ENCODE results near the gene AGMO. TPM values are rescaled to one million over a fixed set of nuclear protein-coding genes. Genes with fewer than 3 reads are reported as not detected.

The AGMO gene
- total RNA-seq, 4 donors from 2014 or later = 0.11 to 0.55 TPM; not detected in 2

DNA sequence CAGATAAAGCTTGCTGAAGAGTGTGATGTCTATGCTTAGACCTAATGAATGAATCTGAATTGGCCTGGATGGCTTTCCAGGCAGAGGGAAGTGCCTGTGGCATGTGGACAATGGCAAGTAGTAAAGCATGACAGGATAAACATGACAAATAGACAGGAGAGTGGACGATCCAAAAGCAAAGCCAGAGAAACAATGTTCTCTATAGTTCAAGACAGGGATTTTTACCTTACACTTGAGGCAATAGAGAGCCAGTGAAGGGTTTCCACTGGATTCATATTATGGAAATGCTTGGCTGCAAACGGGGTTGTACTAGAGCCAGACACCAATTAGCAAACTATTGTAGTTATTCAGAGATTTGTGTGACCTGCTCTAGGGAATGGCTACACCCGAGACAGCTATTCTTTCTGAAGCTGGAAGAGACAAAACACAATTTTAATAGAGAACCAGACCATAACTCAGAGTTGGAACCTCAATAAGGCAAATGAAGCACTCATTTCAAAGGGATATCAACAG, 2.3 kb downstream of the AGMO start:
- TF ChIP-seq POLR2A (IDR thresholded peaks at IDR 0.05) = no peak
- TF ChIP-seq, protein P1, sequence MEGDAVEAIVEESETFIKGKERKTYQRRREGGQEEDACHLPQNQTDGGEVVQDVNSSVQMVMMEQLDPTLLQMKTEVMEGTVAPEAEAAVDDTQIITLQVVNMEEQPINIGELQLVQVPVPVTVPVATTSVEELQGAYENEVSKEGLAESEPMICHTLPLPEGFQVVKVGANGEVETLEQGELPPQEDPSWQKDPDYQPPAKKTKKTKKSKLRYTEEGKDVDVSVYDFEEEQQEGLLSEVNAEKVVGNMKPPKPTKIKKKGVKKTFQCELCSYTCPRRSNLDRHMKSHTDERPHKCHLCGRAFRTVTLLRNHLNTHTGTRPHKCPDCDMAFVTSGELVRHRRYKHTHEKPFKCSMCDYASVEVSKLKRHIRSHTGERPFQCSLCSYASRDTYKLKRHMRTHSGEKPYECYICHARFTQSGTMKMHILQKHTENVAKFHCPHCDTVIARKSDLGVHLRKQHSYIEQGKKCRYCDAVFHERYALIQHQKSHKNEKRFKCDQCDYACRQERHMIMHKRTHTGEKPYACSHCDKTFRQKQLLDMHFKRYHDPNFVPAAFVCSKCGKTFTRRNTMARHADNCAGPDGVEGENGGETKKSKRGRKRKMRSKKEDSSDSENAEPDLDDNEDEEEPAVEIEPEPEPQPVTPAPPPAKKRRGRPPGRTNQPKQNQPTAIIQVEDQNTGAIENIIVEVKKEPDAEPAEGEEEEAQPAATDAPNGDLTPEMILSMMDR (IDR thresholded peaks at IDR 0.05 in 4 of 5, conservative IDR thresholded peaks at IDR 0.05 in 1 of 5) = no peak
- peak overlapping the region; percentile 34 to 74 (median 61) for H3K27ac ChIP-seq
- no peaks in the 10 kb centered on the region for H3K9me3 ChIP-seq
- no peaks in the 10 kb centered on the region for H3K27me3 ChIP-seq
- peaks cover 0 to 4% of the 10 kb centered on the region in 2 donors for H3K4me1 ChIP-seq
- intact Hi-C loops (cut with DNase I; ENCODE audit: low total_unique reads) (loop anchor here (5.0 to 10.0 kb wide), 2 partner anchors 128 to 505 kb away; partner anchors contain the start of gene MEOX2), in situ Hi-C loops (cut with MboI; ENCODE audit: low sequenced_read_pairs in 4 of 4) (loop anchor here in 2 of 4 donors (10.0 to 25.0 kb wide), 2 partner anchors 503 to 505 kb away; no protein-coding TSS in a partner anchor)
- no peaks in the 10 kb centered on the region for H3K36me3 ChIP-seq
- DNase-seq = no peak
- no peak for ATAC-seq
- no peak overlapping the region for H3K4me3 ChIP-seq

DNA sequence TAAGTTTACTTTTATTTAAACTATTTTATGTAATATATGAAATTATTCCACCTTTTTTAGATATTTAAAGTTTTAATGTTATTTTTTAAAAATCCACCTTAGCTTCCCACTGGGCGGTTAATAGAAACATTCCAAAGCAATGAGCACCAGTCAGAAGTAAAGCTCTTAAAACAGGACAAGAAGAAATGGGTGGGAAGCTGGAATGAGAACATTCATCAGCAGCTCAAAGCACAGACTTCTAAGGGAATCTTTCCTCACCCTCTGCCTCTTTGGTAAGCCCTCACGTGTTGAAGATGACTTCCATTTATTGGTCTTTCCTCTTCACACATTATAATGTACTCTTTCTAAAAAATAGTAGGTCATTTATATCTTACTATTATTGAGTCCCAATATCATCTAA, 3.1 kb downstream of the AGMO start:
- no peaks in the 10 kb centered on the region for H3K36me3 ChIP-seq
- no peak overlapping the region for H3K4me3 ChIP-seq
- H3K4me1 ChIP-seq = peaks cover 0 to 4% of the 10 kb centered on the region in 2 donors
- no peaks in the 10 kb centered on the region for H3K9me3 ChIP-seq
- peak overlapping the region; percentile 34 to 74 (median 61) for H3K27ac ChIP-seq
- intact Hi-C loops (cut with DNase I; ENCODE audit: low total_unique reads) = loop anchor here (5.0 to 10.0 kb wide), 2 partner anchors 129 to 506 kb away; partner anchors contain the start of gene MEOX2
- in situ Hi-C loops (cut with MboI; ENCODE audit: low sequenced_read_pairs in 4 of 4) = loop anchor here in 2 of 4 donors (10.0 to 25.0 kb wide), 2 partner anchors 504 to 506 kb away; no protein-coding TSS in a partner anchor
- DNase-seq (no peak), ATAC-seq (peak in 1 of 2 donors; percentile 49)
- TF ChIP-seq, protein P1 (IDR thresholded peaks at IDR 0.05 in 4 of 5, conservative IDR thresholded peaks at IDR 0.05 in 1 of 5) = no peak
- no peak for TF ChIP-seq POLR2A (IDR thresholded peaks at IDR 0.05)
- no peaks in the 10 kb centered on the region for H3K27me3 ChIP-seq

DNA sequence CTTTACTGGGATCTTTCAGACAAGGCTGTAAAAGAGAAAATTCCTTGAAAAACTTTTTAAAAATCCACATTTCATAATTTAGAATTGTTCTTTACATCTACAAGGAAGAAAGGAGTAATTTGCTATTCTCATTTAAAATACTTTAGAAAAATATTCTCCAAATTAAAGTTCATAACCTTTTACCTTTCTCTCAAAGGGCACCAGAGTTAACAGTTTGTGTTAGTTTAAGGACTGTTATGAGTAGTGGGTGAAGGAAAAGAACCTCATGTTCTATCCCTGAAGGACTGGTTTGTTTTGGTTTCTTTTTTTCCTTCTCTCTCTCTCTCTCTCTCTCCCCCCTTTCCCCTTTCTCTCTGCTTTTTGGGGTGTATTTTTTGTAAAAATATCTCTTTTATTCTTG, 4.1 kb downstream of the AGMO start:
- intact Hi-C loops (cut with DNase I; ENCODE audit: low total_unique reads) (loop anchor here (5.0 to 10.0 kb wide), 2 partner anchors 130 to 507 kb away; partner anchors contain the start of gene MEOX2), in situ Hi-C loops (cut with MboI; ENCODE audit: low sequenced_read_pairs in 4 of 4) (loop anchor here in 2 of 4 donors (10.0 to 25.0 kb wide), 2 partner anchors 505 to 507 kb away; no protein-coding TSS in a partner anchor)

DNA sequence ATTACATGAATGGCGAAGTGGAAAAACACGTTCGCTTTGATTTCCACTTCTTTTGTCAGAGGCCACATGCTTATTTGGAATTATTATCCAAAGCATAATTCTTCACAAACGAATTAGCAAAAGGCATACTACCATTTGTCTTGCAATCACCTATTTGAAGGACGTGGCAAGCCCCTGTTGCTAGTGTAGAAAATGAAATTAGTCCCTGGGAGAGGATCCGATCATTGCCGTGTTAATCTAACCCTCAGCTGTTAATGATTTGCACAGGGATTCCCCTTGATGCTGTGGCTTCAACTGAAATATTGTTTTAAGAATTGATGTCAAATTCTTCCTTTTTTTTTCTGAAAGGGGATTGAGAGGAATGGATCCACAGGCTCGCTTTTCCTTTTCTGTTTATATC, 4.6 kb downstream of the AGMO start:
- H3K27ac ChIP-seq = peak overlapping the region; percentile 34 to 73 (median 52)
- no peaks in the 10 kb centered on the region for H3K9me3 ChIP-seq
- intact Hi-C loops (cut with DNase I; ENCODE audit: low total_unique reads) (loop anchor here (5.0 to 10.0 kb wide), 2 partner anchors 130 to 508 kb away; partner anchors contain the start of gene MEOX2), in situ Hi-C loops (cut with MboI; ENCODE audit: low sequenced_read_pairs in 4 of 4) (loop anchor here in 2 of 4 donors (10.0 to 25.0 kb wide), 2 partner anchors 505 to 508 kb away; no protein-coding TSS in a partner anchor)
- peak overlapping the region; percentile 26 to 34 (median 30) for H3K4me3 ChIP-seq
- no peaks in the 10 kb centered on the region for H3K27me3 ChIP-seq
- no peaks in the 10 kb centered on the region for H3K36me3 ChIP-seq
- H3K4me1 ChIP-seq = peaks cover 0 to 4% of the 10 kb centered on the region in 2 donors
- TF ChIP-seq POLR2A (IDR thresholded peaks at IDR 0.05) = no peak
- TF ChIP-seq, protein P1 (IDR thresholded peaks at IDR 0.05 in 4 of 5, conservative IDR thresholded peaks at IDR 0.05 in 1 of 5) = no peak
- DNase-seq (no peak), ATAC-seq (no peak)

More for the DNA sequence above, 4.1 kb downstream of the AGMO start:
- H3K27me3 ChIP-seq = no peaks in the 10 kb centered on the region
- H3K4me3 ChIP-seq = peak overlapping the region in 3 of 4 donors; percentile 26 to 34 (median 31)
- DNase-seq (no peak), ATAC-seq (no peak)
- no peak for TF ChIP-seq POLR2A (IDR thresholded peaks at IDR 0.05)
- TF ChIP-seq, protein P1 (IDR thresholded peaks at IDR 0.05 in 4 of 5, conservative IDR thresholded peaks at IDR 0.05 in 1 of 5) = no peak
- H3K27ac ChIP-seq = peak overlapping the region; percentile 34 to 73 (median 52)
- peaks cover 0 to 4% of the 10 kb centered on the region in 2 donors for H3K4me1 ChIP-seq
- no peaks in the 10 kb centered on the region for H3K36me3 ChIP-seq
- no peaks in the 10 kb centered on the region for H3K9me3 ChIP-seq
